Endothelial cell of umbilical vein (primary cell): ENCODE measurements around the gene SDK2. TPM values are rescaled to one million over a fixed set of nuclear protein-coding genes. Genes with fewer than 3 reads are reported as not detected.

ENCODE experiments used
- BruUV-seq: library from RNA; stranded (reverse); fragments of 400-500 nt; replicated peaks from 2 replicates; lab custom pipeline; 2021; lab: Mats Ljungman, UMichigan
- CTCF ChIA-PET: fragments of 300-600, 350-600 bp; sonication (Branson Sonifier 250); formaldehyde crosslinking; loops from one replicate; lab custom pipeline; 2021; ENCODE audit warnings: antibody characterized with exemption, inconsistent platforms; lab: Charles Lee
- POLR2A ChIA-PET: fragments of 300-600, 350-600 bp; sonication (Branson Sonifier 250); formaldehyde crosslinking; loops from one replicate; lab custom pipeline; 2021; ENCODE audit warnings: antibody characterized with exemption, inconsistent platforms; lab: Charles Lee
- DNase-seq: peaks from one replicate; pipeline ENCODE4 v3.0.0-alpha.2; 2011; ENCODE audit warnings: low read depth, low spot score
- FAIRE-seq: peaks from 2 replicates; lab custom pipeline; 2011; peaks lifted over from hg19 to GRCh38; lab: Jason Lieb, UNC
- H2AFZ ChIP-seq: 2 replicates; pipeline ENCODE4 v1.6.0; 2012; ENCODE audit warnings: low read depth, low read length, control low read depth, inconsistent platforms
- H3K27ac ChIP-seq: 2 replicates; pipeline ENCODE4 v1.5.1; 2011; ENCODE audit warnings: low read depth, mild to moderate bottlenecking, control low read depth, low read length, moderate library complexity; ENCODE audit not compliant: insufficient read depth
- H3K27me3 ChIP-seq, 2 experiments: 2 replicates each; pipeline versions ENCODE4 v1.6.0 to v1.6.1; 2011; ENCODE audit warnings: low read length in 2 of 2, mixed read lengths in 1 of 2; ENCODE audit not compliant: control insufficient read depth in 2 of 2, insufficient read depth in 2 of 2
- H3K36me3 ChIP-seq, 2 experiments: 2 replicates in 1 of 2; 3 replicates in 1 of 2; pipeline ENCODE4 v1.5.1; 2011; ENCODE audit warnings: low read length in 2 of 2, mild to moderate bottlenecking in 1 of 2, moderate library complexity in 1 of 2; ENCODE audit not compliant: control insufficient read depth in 2 of 2, insufficient read depth in 2 of 2; ENCODE audit errors: extremely low read depth in 1 of 2
- H3K4me1 ChIP-seq: 3 replicates; pipeline ENCODE4 v1.5.1; 2011; ENCODE audit warnings: mild to moderate bottlenecking, low read length; ENCODE audit not compliant: control insufficient read depth, insufficient read depth; ENCODE audit errors: extremely low read depth
- H3K4me2 ChIP-seq: 2 replicates; pipeline ENCODE4 v1.6.1; 2011; ENCODE audit warnings: low read length, control low read depth, mixed read lengths; ENCODE audit not compliant: insufficient read depth
- H3K4me3 ChIP-seq, 3 experiments: fragments of 200-600 bp in 1 of 3; sonication (generic), shearing (Covaris generic) in 1 of 3; replicated peaks in 1 of 3; 2 replicates each; pipeline ENCODE4 v1.5.1; 2011 to 2016; ENCODE audit warnings: control low read depth in 3 of 3, low read length in 3 of 3, mild to moderate bottlenecking in 2 of 3, inconsistent platforms in 1 of 3, low read depth in 1 of 3, moderate library complexity in 1 of 3; ENCODE audit not compliant: insufficient read depth in 1 of 3
- H3K79me2 ChIP-seq: 2 replicates; pipeline ENCODE4 v1.6.0; 2012; ENCODE audit warnings: low read length, inconsistent platforms; ENCODE audit not compliant: control insufficient read depth, insufficient read depth
- H3K9ac ChIP-seq: replicated peaks from 2 replicates; pipeline ENCODE3; 2011; ENCODE audit warnings: low read length, control low read depth; ENCODE audit not compliant: insufficient read depth; ENCODE audit errors: extremely low read depth
- H3K9me1 ChIP-seq: replicated peaks from 3 replicates; pipeline ENCODE4 v1.6.0; 2011; ENCODE audit warnings: mild to moderate bottlenecking, low read length; ENCODE audit not compliant: control insufficient read depth, insufficient read depth; ENCODE audit errors: extremely low read depth
- H3K9me3 ChIP-seq: replicated peaks from 2 replicates; pipeline ENCODE4 v1.5.1; 2012; ENCODE audit warnings: low read length, inconsistent platforms; ENCODE audit not compliant: control insufficient read depth, insufficient read depth
- H4K20me1 ChIP-seq: replicated peaks from 2 replicates; pipeline ENCODE3; 2011; ENCODE audit warnings: mild to moderate bottlenecking, low read length; ENCODE audit not compliant: control insufficient read depth, insufficient read depth; ENCODE audit errors: extremely low read depth
- FOS ChIP-seq: IDR thresholded peaks from 2 replicates; pipeline ENCODE4 v1.6.1; 2011; ENCODE audit warnings: mild to moderate bottlenecking, low read length, moderate library complexity, borderline replicate concordance; ENCODE audit not compliant: insufficient read depth
- GATA2 ChIP-seq: IDR thresholded peaks from 2 replicates; pipeline ENCODE4 v1.7.0; 2011; ENCODE audit warnings: low read depth, mild to moderate bottlenecking, moderate library complexity, mixed read lengths, low read length; ENCODE audit not compliant: insufficient read length, insufficient read depth
- MYC ChIP-seq: IDR thresholded peaks from one replicate; pipeline ENCODE4 v1.6.1; 2011; ENCODE audit warnings: mild to moderate bottlenecking, low read depth, low read length
- POLR2A ChIP-seq: IDR thresholded peaks from 2 replicates; pipeline ENCODE4 v1.6.1; 2012; ENCODE audit warnings: low read depth, mild to moderate bottlenecking, control low read depth, low read length
- POLR2AphosphoS5 ChIP-seq: IDR thresholded peaks from 2 replicates; pipeline ENCODE4 v1.6.1; 2012; ENCODE audit warnings: low read depth, mild to moderate bottlenecking, control low read depth, low read length, moderate library complexity; ENCODE audit not compliant: insufficient read depth
- dilution Hi-C: fragments of 300-500 bp; cut with MboI; formaldehyde crosslinking; loops from one replicate; pipeline ENCODE4 v1.15.0; 2019; ENCODE audit warnings: low sequenced_read_pairs; ENCODE audit not compliant: extremely low pct_ligation_motif_present
- intact Hi-C: fragments of 100-400 bp; cut with micrococcal nuclease; formaldehyde crosslinking; loops from one replicate; pipeline ENCODE4 v1.10.0; 2022
- polyA plus RNA-seq, 4 experiments: library from polyadenylated mRNA; depleted of rRNA in 3 of 4; stranded (reverse) in 3 of 4; unstranded in 1 of 4; fragments of >200 nt; gene quantifications; 2 replicates each; pipeline versions ENCODE4 v1.2.1 to v1.2.3, GENCODE V29; 2011 to 2012; ENCODE audit warnings: missing spikeins in 1 of 4
- total RNA-seq: library from RNA; stranded (reverse); gene quantifications from 2 replicates; pipeline ENCODE4 v1.2.3, GENCODE V29; 2021
- TF ChIP-seq, protein P1 (sequence below), 2 donors: IDR thresholded peaks; 1 replicate in 1 of 2; 2 replicates in 1 of 2; pipeline ENCODE4 v1.5.1; 2011; ENCODE audit warnings: low read length in 2 of 2, mild to moderate bottlenecking in 2 of 2, moderate library complexity in 2 of 2, control low read depth in 1 of 2, inconsistent platforms in 1 of 2, low read depth in 1 of 2; ENCODE audit not compliant: insufficient read depth in 1 of 2; ENCODE audit errors: extremely low read depth in 1 of 2
- TF ChIP-seq, protein P2 (sequence below): IDR thresholded peaks from 2 replicates; pipeline ENCODE4 v1.6.1; 2011; ENCODE audit not compliant: insufficient read depth, insufficient read length

The SDK2 gene
- total and polyA plus RNA-seq, 2 donors (not counting 3 experiments of a cell fraction or from before 2014, with no cell fraction given) = not detected

DNA sequence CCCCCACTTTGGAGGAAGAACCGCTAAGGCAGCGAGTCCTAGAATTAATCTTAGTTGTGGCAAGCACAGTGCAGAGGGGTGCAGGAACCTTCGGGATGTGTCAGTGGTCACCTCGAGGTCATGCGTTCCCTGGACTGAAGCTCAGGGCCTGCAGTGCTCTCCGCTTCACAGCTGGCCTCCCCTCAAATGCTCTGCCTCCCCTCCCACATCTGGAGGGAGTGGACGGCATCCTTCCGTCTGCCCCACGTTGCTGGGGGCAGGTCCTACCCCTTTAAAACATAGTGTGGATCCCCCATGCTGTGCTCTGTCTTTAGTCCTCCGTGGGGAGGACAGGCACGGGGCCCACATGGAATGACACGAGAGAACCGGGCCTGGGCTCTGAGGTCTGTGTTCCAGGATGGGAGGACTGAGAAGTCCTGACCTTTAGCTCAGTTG is 232.9 kb downstream of the SDK2 start:
- H3K9me3 ChIP-seq = no peaks in the 10 kb centered on the region
- no peak overlapping the region for H3K4me2 ChIP-seq
- intact Hi-C loops (no loop called here), dilution Hi-C loops (no loop called here)
- CTCF ChIA-PET = interaction anchor here (1.1 to 1.3 kb wide), 2 partner anchors 19 to 41 kb away, joined by 3 to 4 read pairs; no protein-coding TSS in a partner anchor
- no TSS peak for BruUV-seq
- H3K79me2 ChIP-seq = no peaks in the 10 kb centered on the region
- H3K4me3 ChIP-seq = no peak overlapping the region
- H3K9ac ChIP-seq = no peak overlapping the region
- TF ChIP-seq POLR2AphosphoS5 (no peak), GATA2 (no peak), FOS (no peak), MYC (no peak), POLR2A (no peak)
- TF ChIP-seq, protein P1, sequence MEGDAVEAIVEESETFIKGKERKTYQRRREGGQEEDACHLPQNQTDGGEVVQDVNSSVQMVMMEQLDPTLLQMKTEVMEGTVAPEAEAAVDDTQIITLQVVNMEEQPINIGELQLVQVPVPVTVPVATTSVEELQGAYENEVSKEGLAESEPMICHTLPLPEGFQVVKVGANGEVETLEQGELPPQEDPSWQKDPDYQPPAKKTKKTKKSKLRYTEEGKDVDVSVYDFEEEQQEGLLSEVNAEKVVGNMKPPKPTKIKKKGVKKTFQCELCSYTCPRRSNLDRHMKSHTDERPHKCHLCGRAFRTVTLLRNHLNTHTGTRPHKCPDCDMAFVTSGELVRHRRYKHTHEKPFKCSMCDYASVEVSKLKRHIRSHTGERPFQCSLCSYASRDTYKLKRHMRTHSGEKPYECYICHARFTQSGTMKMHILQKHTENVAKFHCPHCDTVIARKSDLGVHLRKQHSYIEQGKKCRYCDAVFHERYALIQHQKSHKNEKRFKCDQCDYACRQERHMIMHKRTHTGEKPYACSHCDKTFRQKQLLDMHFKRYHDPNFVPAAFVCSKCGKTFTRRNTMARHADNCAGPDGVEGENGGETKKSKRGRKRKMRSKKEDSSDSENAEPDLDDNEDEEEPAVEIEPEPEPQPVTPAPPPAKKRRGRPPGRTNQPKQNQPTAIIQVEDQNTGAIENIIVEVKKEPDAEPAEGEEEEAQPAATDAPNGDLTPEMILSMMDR (IDR thresholded peaks at IDR 0.05; ENCODE audit: extremely low read depth in 1 of 2, insufficient read depth in 1 of 2, low read depth in 1 of 2, low read length in 2 of 2) = no peak
- TF ChIP-seq, protein P2, sequence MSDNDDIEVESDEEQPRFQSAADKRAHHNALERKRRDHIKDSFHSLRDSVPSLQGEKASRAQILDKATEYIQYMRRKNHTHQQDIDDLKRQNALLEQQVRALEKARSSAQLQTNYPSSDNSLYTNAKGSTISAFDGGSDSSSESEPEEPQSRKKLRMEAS = no peak
- no peak overlapping the region for H3K27ac ChIP-seq
- H2AFZ ChIP-seq = no peak overlapping the region
- H3K9me1 ChIP-seq = no peaks in the 10 kb centered on the region
- no peaks in the 10 kb centered on the region for H4K20me1 ChIP-seq
- POLR2A ChIA-PET = no interaction called here
- FAIRE-seq (no peak), DNase-seq (no peak)
- H3K27me3 ChIP-seq = no peaks in the 10 kb centered on the region
- no peaks in the 10 kb centered on the region for H3K4me1 ChIP-seq
- no peaks in the 10 kb centered on the region for H3K36me3 ChIP-seq
